Esophagus muscularis mucosa (tissue), 4 donors: ENCODE results near the gene SVOPL. TPM values are rescaled to one million over a fixed set of nuclear protein-coding genes. Genes with fewer than 3 reads are reported as not detected.

Experiments
- DNase-seq: peaks from one replicate; pipeline ENCODE4 v3.0.0-alpha.2; 2017; ENCODE audit errors: extremely low spot score
- H3K27ac ChIP-seq, 4 donors: fragments of 200-600 bp; sonication (generic); replicated peaks in 1 of 4; 1 replicate in 3 of 4; 2 replicates in 1 of 4; pipeline ENCODE4 v1.5.1; 2016 to 2019; ENCODE audit warnings: mild to moderate bottlenecking in 1 of 4
- H3K27me3 ChIP-seq, 4 donors: fragments of 200-600 bp; sonication (generic); one replicate each; pipeline versions ENCODE4 v1.5.1 to v1.6.0; 2016 to 2019
- H3K36me3 ChIP-seq, 4 donors: fragments of 200-600 bp; sonication (generic); one replicate each; pipeline ENCODE4 v1.5.1; 2016 to 2019
- H3K4me1 ChIP-seq, 4 donors: fragments of 200-600 bp; sonication (generic); one replicate each; pipeline ENCODE4 v1.5.1; 2016 to 2019
- H3K4me3 ChIP-seq, 4 donors: fragments of 200-600 bp; sonication (generic); 1 replicate in 2 of 4; 2 replicates in 2 of 4; pipeline ENCODE4 v1.5.1; 2016 to 2019; ENCODE audit warnings: mild to moderate bottlenecking in 4 of 4, moderate library complexity in 1 of 4
- H3K9me3 ChIP-seq, 4 donors: fragments of 200-600 bp; sonication (generic); 1 replicate in 3 of 4; 2 replicates in 1 of 4; pipeline ENCODE4 v1.5.1; 2016 to 2019
- CTCF ChIP-seq, 3 experiments: fragments of 200-600 bp in 2 of 3; fragments of 450-650 bp in 1 of 3; sonication (generic) in 2 of 3; IDR thresholded peaks; one replicate each; pipeline ENCODE4 v1.5.1; 2017 to 2019; ENCODE audit warnings: antibody characterized with exemption in 3 of 3, mild to moderate bottlenecking in 2 of 3, moderate library complexity in 1 of 3
- EP300 ChIP-seq: sonication (generic); formaldehyde crosslinking; IDR thresholded peaks from one replicate; pipeline ENCODE4 v1.6.1; 2017; ENCODE audit warnings: antibody characterized with exemption
- POLR2A ChIP-seq: fragments of 450-650 bp; IDR thresholded peaks from one replicate; pipeline ENCODE4 v1.6.1; 2017; ENCODE audit warnings: antibody characterized with exemption, moderate library complexity, mild to moderate bottlenecking, low read depth
- POLR2AphosphoS5 ChIP-seq, 2 donors: sonication (generic); formaldehyde crosslinking; IDR thresholded peaks; one replicate each; pipeline ENCODE4 v1.6.1; 2017; ENCODE audit warnings: antibody characterized with exemption in 2 of 2
- WGBS: methylation state at CpG from one replicate; pipeline ENCODE4 v1.1.5; 2018; 5-methylcytosine and 5-hydroxymethylcytosine counted together
- intact Hi-C: fragments of 100-400 bp; cut with DNase I; formaldehyde crosslinking; loops from one replicate; pipeline ENCODE4 v1.15.1; 2023
- small RNA-seq, 3 donors: library from RNA; depleted of rRNA; stranded (forward); fragments of <200 nt; gene quantifications; one replicate each; pipeline ENCODE3, GENCODE V24; 2016
- total RNA-seq, 4 donors: library from RNA; depleted of rRNA; stranded (reverse); fragments of >200 nt; gene quantifications; one replicate each; pipeline versions ENCODE4 v1.1.0 to v1.2.1, GENCODE V29; 2016

Gene SVOPL
- total RNA-seq, 4 donors from 2014 or later: not detected

DNA sequence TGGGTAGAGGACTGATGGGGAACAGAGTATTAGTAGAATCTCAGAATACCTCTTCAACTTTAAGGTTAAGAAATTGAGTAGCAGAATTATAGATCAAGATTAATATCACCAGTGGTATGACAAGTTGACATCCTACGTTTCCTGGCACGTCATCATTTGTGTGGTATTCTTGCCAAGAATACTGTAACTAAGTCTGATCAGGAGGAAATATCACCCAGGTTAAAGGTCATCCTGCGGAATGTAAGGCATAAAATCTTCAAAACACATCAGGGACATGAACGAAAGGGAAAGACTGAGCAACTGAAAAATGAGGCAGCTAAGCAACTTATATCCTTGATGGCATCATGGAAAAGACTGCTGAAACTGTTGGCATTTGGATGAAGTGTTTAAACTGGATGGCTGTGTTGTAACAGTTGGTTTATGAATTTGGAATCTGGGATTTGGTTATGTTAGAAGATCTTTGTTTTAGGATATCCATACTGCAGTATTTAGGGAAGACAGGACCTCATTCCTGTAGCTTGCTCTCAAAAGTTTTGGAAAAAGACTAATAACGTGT, 155.0 kb downstream of the SVOPL start:
- no peak for DNase-seq
- no peak overlapping the region for H3K4me3 ChIP-seq
- H3K36me3 ChIP-seq: peaks cover 4 to 22% (median 13%) of the 10 kb centered on the region in 4 donors
- 84% methylated on average over 5 of the region's 5 CpGs for WGBS
- H3K4me1 ChIP-seq: no peaks in the 10 kb centered on the region
- intact Hi-C loops: no loop called here
- no peaks in the 10 kb centered on the region for H3K9me3 ChIP-seq
- H3K27me3 ChIP-seq: no peaks in the 10 kb centered on the region
- no peak overlapping the region for H3K27ac ChIP-seq
- TF ChIP-seq POLR2AphosphoS5 (IDR thresholded peaks at IDR 0.05) (no peak), EP300 (no peak), CTCF (IDR thresholded peaks at IDR 0.05) (no peak), POLR2A (no peak)

DNA sequence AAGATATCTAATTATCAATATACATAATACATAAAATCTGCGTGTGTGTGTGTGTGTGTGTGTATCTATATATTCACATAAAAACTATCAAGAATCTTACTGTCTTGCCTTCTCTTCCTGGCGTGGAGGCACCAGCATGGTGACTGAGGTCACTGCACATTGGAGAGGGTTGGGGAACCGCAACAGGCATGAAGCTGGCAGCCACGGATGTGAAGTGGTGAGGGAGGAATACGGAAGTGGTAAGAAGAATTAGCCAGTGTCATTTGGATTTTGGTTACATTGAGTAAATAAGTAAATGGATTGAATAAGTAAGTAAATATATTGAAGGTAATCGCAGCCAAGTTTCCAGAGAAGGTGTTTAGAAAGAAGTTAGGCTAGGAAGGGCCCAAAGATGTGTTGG, 156.0 kb downstream of the SVOPL start:
- Histone ChIP-seq H3K36me3 (peaks cover 9 to 29% (median 19%) of the 10 kb centered on the region in 4 donors), H3K27ac (no peak overlapping the region), H3K4me1 (no peaks in the 10 kb centered on the region), H3K4me3 (no peak overlapping the region), H3K9me3 (no peaks in the 10 kb centered on the region), H3K27me3 (no peaks in the 10 kb centered on the region)
- WGBS: 88% methylated on average over 6 of the region's 6 CpGs
- intact Hi-C loops: no loop called here
- DNase-seq: no peak
- no peak for TF ChIP-seq POLR2AphosphoS5 (IDR thresholded peaks at IDR 0.05)
- TF ChIP-seq CTCF (IDR thresholded peaks at IDR 0.05): no peak
- no peak for TF ChIP-seq EP300
- TF ChIP-seq POLR2A: no peak

Small RNAs within 50 kb of the gene (small RNA-seq; reads per million reads assigned to genes)
- 0 reads per million in 3 donors for gene RF00561

Other genes with a start within 250 kb of the SVOPL start
- 10 to 100 TPM in 3 of 4 donors, 1 to 10 TPM in 1; 8.7 to 15.6 (median 13.1) TPM for gene TRIM24, start 241.1 kb downstream of the SVOPL start, total RNA-seq
- not detected for gene TMEM213, start 96.6 kb upstream of the SVOPL start, total RNA-seq
- not detected for gene ATP6V0A4, start 96.8 kb upstream of the SVOPL start, total RNA-seq